H1 (cell line): ENCODE data around the gene FAR1. TPM values are rescaled to one million over a fixed set of nuclear protein-coding genes. Genes with fewer than 3 reads are reported as not detected.
A peak's percentile ranks its signal among the peaks of the same experiment; 100 is the strongest.

Experiments used
- CTCF ChIA-PET: fragments of 300-600 bp; sonication (Branson Sonifier 250); formaldehyde crosslinking; loops from one replicate; lab custom pipeline; 2021; ENCODE audit not compliant: partially characterized antibody; lab: Charles Lee
- POLR2A ChIA-PET: fragments of 300-600 bp; sonication (Branson Sonifier 250); formaldehyde crosslinking; loops from one replicate; lab custom pipeline; 2021; ENCODE audit warnings: inconsistent platforms; ENCODE audit not compliant: partially characterized antibody; lab: Charles Lee
- DNase-seq, 2 experiments: peaks; one replicate each; pipeline versions ENCODE4 v3.0.0 to v3.0.0-alpha.2; 2010 to 2022; ENCODE audit warnings: low spot score in 2 of 2, low read depth in 1 of 2, mixed read lengths in 1 of 2
- FAIRE-seq: peaks from 2 replicates; lab custom pipeline; 2011; peaks lifted over from hg19 to GRCh38; lab: Jason Lieb, UNC
- H2AFZ ChIP-seq: 2 replicates; pipeline ENCODE4 v1.8.1; 2012; ENCODE audit warnings: low read length, inconsistent platforms
- H2AK5ac ChIP-seq: 2 replicates; pipeline ENCODE4 v1.6.1; 2013; ENCODE audit warnings: low read depth, low read length
- H2BK120ac ChIP-seq: replicated peaks from 2 replicates; pipeline ENCODE3; 2013; ENCODE audit warnings: low read depth, low read length, inconsistent platforms
- H2BK12ac ChIP-seq: 2 replicates; pipeline ENCODE4 v1.6.1; 2013; ENCODE audit warnings: low read depth, low read length
- H2BK15ac ChIP-seq: 2 replicates; pipeline ENCODE4 v1.6.1; 2013; ENCODE audit warnings: low read length
- H2BK20ac ChIP-seq: 2 replicates; pipeline ENCODE4 v1.6.1; 2013; ENCODE audit warnings: low read length
- H2BK5ac ChIP-seq: 2 replicates; pipeline ENCODE4 v1.6.1; 2013; ENCODE audit warnings: low read depth, low read length
- H3K14ac ChIP-seq: 2 replicates; pipeline ENCODE4 v1.6.1; 2013; ENCODE audit warnings: inconsistent platforms; ENCODE audit not compliant: insufficient read length
- H3K18ac ChIP-seq: 2 replicates; pipeline ENCODE4 v1.6.1; 2013; ENCODE audit warnings: low read length; ENCODE audit errors: extremely low read depth
- H3K23ac ChIP-seq: 2 replicates; pipeline ENCODE4 v1.6.1; 2013; ENCODE audit warnings: inconsistent platforms; ENCODE audit not compliant: insufficient read length
- H3K23me2 ChIP-seq: 2 replicates; pipeline ENCODE4 v1.6.1; 2013; ENCODE audit warnings: low read depth, low read length
- H3K27ac ChIP-seq: 2 replicates; pipeline ENCODE4 v1.6.1; 2011; ENCODE audit warnings: low read depth, low read length, inconsistent platforms
- H3K27me3 ChIP-seq, 4 experiments: replicated peaks in 1 of 4; 1 replicate in 1 of 4; 2 replicates in 3 of 4; pipeline versions ENCODE4 v1.6.1 to v1.8.1; 2011 to 2013; ENCODE audit warnings: low read length in 3 of 4, mild to moderate bottlenecking in 3 of 4, inconsistent platforms in 2 of 4, mixed read lengths in 2 of 4, moderate library complexity in 1 of 4; ENCODE audit not compliant: control insufficient read depth in 3 of 4, insufficient read depth in 3 of 4; ENCODE audit errors: extremely low read depth in 1 of 4
- H3K36me3 ChIP-seq, 4 experiments: 2 replicates each; pipeline versions ENCODE4 v1.6.1 to v1.8.1; 2011 to 2013; ENCODE audit warnings: mild to moderate bottlenecking in 4 of 4, low read length in 3 of 4, moderate library complexity in 2 of 4, control low read depth in 1 of 4, inconsistent platforms in 1 of 4; ENCODE audit not compliant: insufficient read depth in 4 of 4, control insufficient read depth in 2 of 4
- H3K4ac ChIP-seq: replicated peaks from 2 replicates; pipeline ENCODE3; 2013; ENCODE audit warnings: low read length, low read depth, mixed read lengths, inconsistent platforms; ENCODE audit not compliant: insufficient read length
- H3K4me1 ChIP-seq, 4 experiments: replicated peaks in 1 of 4; 1 replicate in 1 of 4; 2 replicates in 3 of 4; pipeline versions ENCODE4 v1.6.1 to v1.8.1; 2011 to 2013; ENCODE audit warnings: low read length in 3 of 4, inconsistent platforms in 2 of 4, mixed read lengths in 1 of 4; ENCODE audit not compliant: insufficient read depth in 4 of 4, control insufficient read depth in 3 of 4
- H3K4me2 ChIP-seq, 2 experiments: 2 replicates each; pipeline versions ENCODE4 v1.6.1 to v1.8.1; 2011 to 2013; ENCODE audit warnings: low read depth in 2 of 2, low read length in 2 of 2, control low read depth in 1 of 2, inconsistent platforms in 1 of 2, mild to moderate bottlenecking in 1 of 2; ENCODE audit not compliant: insufficient read depth in 1 of 2
- H3K4me3 ChIP-seq, 4 experiments: fragments of 200-600, 300-600 bp in 1 of 4; sonication (generic), shearing (Covaris generic), sonication (Bioruptor Twin) in 1 of 4; 2 replicates each; pipeline versions ENCODE4 v1.5.1 to v1.8.1; 2011 to 2016; ENCODE audit warnings: low read length in 4 of 4, low read depth in 3 of 4, control low read depth in 2 of 4, inconsistent platforms in 2 of 4, mild to moderate bottlenecking in 2 of 4, mixed read lengths in 1 of 4, moderate library complexity in 1 of 4; ENCODE audit not compliant: insufficient read depth in 2 of 4; ENCODE audit errors: extremely low read depth in 1 of 4
- H3K56ac ChIP-seq: replicated peaks from 2 replicates; pipeline ENCODE3; 2013; ENCODE audit warnings: low read depth, mild to moderate bottlenecking, mixed read lengths, low read length, inconsistent platforms; ENCODE audit not compliant: insufficient read length
- H3K79me1 ChIP-seq: 2 replicates; pipeline ENCODE4 v1.6.1; 2013; ENCODE audit warnings: low read depth, low read length, control low read depth
- H3K79me2 ChIP-seq, 2 experiments: 2 replicates each; pipeline versions ENCODE4 v1.6.1 to v1.8.1; 2012 to 2013; ENCODE audit warnings: low read length in 2 of 2, mild to moderate bottlenecking in 2 of 2, inconsistent platforms in 1 of 2; ENCODE audit not compliant: insufficient read depth in 2 of 2, control insufficient read depth in 1 of 2
- H3K9ac ChIP-seq, 4 experiments: replicated peaks in 1 of 4; 1 replicate in 1 of 4; 2 replicates in 3 of 4; pipeline versions ENCODE4 v1.6.1 to v1.8.1; 2011 to 2013; ENCODE audit warnings: low read depth in 3 of 4, low read length in 3 of 4, control low read depth in 2 of 4, mild to moderate bottlenecking in 2 of 4, moderate library complexity in 2 of 4, inconsistent platforms in 1 of 4; ENCODE audit errors: extremely low read depth in 1 of 4
- H3K9me3 ChIP-seq, 2 experiments: 2 replicates each; pipeline versions ENCODE4 v1.6.1 to v1.8.1; 2012 to 2013; ENCODE audit warnings: mild to moderate bottlenecking in 2 of 2, moderate library complexity in 2 of 2, control low read depth in 1 of 2, inconsistent platforms in 1 of 2, low read depth in 1 of 2, low read length in 1 of 2, mixed read lengths in 1 of 2; ENCODE audit not compliant: insufficient read depth in 2 of 2
- H4K20me1 ChIP-seq, 2 experiments: replicated peaks in 1 of 2; 2 replicates each; pipeline versions ENCODE3 to v1.8.1; 2011 to 2013; ENCODE audit warnings: inconsistent platforms in 2 of 2, low read length in 2 of 2, mild to moderate bottlenecking in 1 of 2; ENCODE audit not compliant: insufficient read depth in 2 of 2, control insufficient read depth in 1 of 2
- H4K5ac ChIP-seq: 2 replicates; pipeline ENCODE4 v1.6.1; 2013; ENCODE audit warnings: low read length, low read depth, mixed read lengths, inconsistent platforms; ENCODE audit not compliant: insufficient read length
- H4K8ac ChIP-seq: 2 replicates; pipeline ENCODE4 v1.8.0; 2013; ENCODE audit warnings: mild to moderate bottlenecking, moderate library complexity, low read length, inconsistent platforms; ENCODE audit not compliant: insufficient read depth; ENCODE audit errors: extremely low read depth
- H4K91ac ChIP-seq: replicated peaks from 2 replicates; pipeline ENCODE3; 2013; ENCODE audit warnings: low read length, mixed read lengths, inconsistent platforms; ENCODE audit not compliant: insufficient read length
- CEBPB ChIP-seq: IDR thresholded peaks from 2 replicates; pipeline ENCODE4 v1.6.1; 2012; ENCODE audit warnings: low read depth, low read length
- EZH2 ChIP-seq: fragments of 200-600 bp; sonication (generic); IDR thresholded peaks from 2 replicates; pipeline ENCODE4 v1.7.1; 2012; ENCODE audit warnings: low read depth, mild to moderate bottlenecking, moderate library complexity, low read length, inconsistent platforms; ENCODE audit not compliant: severe bottlenecking
- GTF2F1 ChIP-seq: IDR thresholded peaks from 2 replicates; pipeline ENCODE4 v1.6.1; 2012; ENCODE audit warnings: low read depth, low read length, improper control_type of control experiment, borderline replicate concordance
- HDAC2 ChIP-seq, 2 experiments: fragments of 300-600 bp in 1 of 2; sonication (generic) in 1 of 2; IDR thresholded peaks; 2 replicates each; pipeline ENCODE4 v1.6.1; 2011 to 2012; ENCODE audit warnings: low read depth in 2 of 2, low read length in 2 of 2, mild to moderate bottlenecking in 2 of 2, moderate library complexity in 2 of 2, borderline replicate concordance in 1 of 2, inconsistent platforms in 1 of 2
- NANOG ChIP-seq: IDR thresholded peaks from 2 replicates; pipeline ENCODE4 v1.6.1; 2011; ENCODE audit warnings: low read length, low read depth, mild to moderate bottlenecking, inconsistent platforms; ENCODE audit not compliant: insufficient read depth, poor library complexity, severe bottlenecking
- NRF1 ChIP-seq: IDR thresholded peaks from 2 replicates; pipeline ENCODE4 v1.6.1; 2011; ENCODE audit warnings: mild to moderate bottlenecking, low read depth, low read length, improper control_type of control experiment
- PHF8 ChIP-seq: fragments of 200-600 bp; sonication (generic); conservative IDR thresholded peaks from 2 replicates; pipeline ENCODE4 v1.7.1; 2012; ENCODE audit warnings: low read depth, mild to moderate bottlenecking, inconsistent platforms, low read length, moderate library complexity
- POLR2AphosphoS5 ChIP-seq: IDR thresholded peaks from 2 replicates; pipeline ENCODE4 v1.6.1; 2011; ENCODE audit warnings: low read depth, low read length
- SIX5 ChIP-seq: IDR thresholded peaks from 2 replicates; pipeline ENCODE4 v1.6.1; 2011; ENCODE audit warnings: mild to moderate bottlenecking, low read depth, low read length
- SUZ12 ChIP-seq: fragments of 200-600 bp; sonication (generic); IDR thresholded peaks from 2 replicates; pipeline ENCODE4 v1.6.1; 2012; ENCODE audit warnings: mild to moderate bottlenecking, inconsistent platforms, low read length, moderate library complexity, mixed read lengths
- TAF1 ChIP-seq: IDR thresholded peaks from 2 replicates; pipeline ENCODE4 v1.6.1; 2011; ENCODE audit warnings: mild to moderate bottlenecking, low read depth, low read length
- TBP ChIP-seq: IDR thresholded peaks from 2 replicates; pipeline ENCODE4 v1.6.1; 2011; ENCODE audit warnings: low read depth, low read length, improper control_type of control experiment
- WGBS, 2 experiments: shearing (Covaris generic) in 1 of 2; methylation state at CpG; one replicate each; pipeline versions ENCODE4 v1.1.6 to v1.1.7; 2013 to 2015; ENCODE audit warnings: low lambda C conversion rate in 2 of 2, mixed read lengths in 2 of 2, inconsistent platforms in 1 of 2, low coverage in 1 of 2, missing lambda C conversion rate in 1 of 2; ENCODE audit not compliant: insufficient replicate concordance in 2 of 2, insufficient coverage in 1 of 2, insufficient read length in 1 of 2; ENCODE audit errors: extremely low coverage in 1 of 2, missing lambda C conversion rate in 1 of 2; 5-methylcytosine and 5-hydroxymethylcytosine counted together
- polyA plus RNA-seq, 7 experiments: library from polyadenylated mRNA; depleted of rRNA in 3 of 7; stranded (reverse) in 5 of 7; unstranded in 2 of 7; fragments of >200 nt in 5 of 7; fragments of 200-250 nt in 2 of 7; gene quantifications; 1 replicate in 5 of 7; 2 replicates in 1 of 7; 4 replicates in 1 of 7; pipeline versions ENCODE4 v1.2.1 to v1.2.3, GENCODE V29; 2011 to 2013; ENCODE audit warnings: missing spikeins in 2 of 7, mixed read lengths in 2 of 7
- total RNA-seq: library from RNA; stranded (reverse); fragmentation: NEBNext Ultra II Directional; extraction: Animal tissue kit (Norgen Biotek cat#: 25700); gene quantifications from 2 replicates; pipeline ENCODE4 v1.2.1, GENCODE V29; 2021
- TF ChIP-seq, protein P1 (sequence below): IDR thresholded peaks from 2 replicates; pipeline ENCODE4 v1.6.1; 2011; ENCODE audit warnings: low read depth, mild to moderate bottlenecking, low read length; ENCODE audit not compliant: insufficient read depth

The FAR1 gene
- total and polyA plus RNA-seq, 2 of the 8 experiments (the other 6 are each of a cell fraction or from before 2014, with no cell fraction given): 29.7 to 68.5 TPM

DNA sequence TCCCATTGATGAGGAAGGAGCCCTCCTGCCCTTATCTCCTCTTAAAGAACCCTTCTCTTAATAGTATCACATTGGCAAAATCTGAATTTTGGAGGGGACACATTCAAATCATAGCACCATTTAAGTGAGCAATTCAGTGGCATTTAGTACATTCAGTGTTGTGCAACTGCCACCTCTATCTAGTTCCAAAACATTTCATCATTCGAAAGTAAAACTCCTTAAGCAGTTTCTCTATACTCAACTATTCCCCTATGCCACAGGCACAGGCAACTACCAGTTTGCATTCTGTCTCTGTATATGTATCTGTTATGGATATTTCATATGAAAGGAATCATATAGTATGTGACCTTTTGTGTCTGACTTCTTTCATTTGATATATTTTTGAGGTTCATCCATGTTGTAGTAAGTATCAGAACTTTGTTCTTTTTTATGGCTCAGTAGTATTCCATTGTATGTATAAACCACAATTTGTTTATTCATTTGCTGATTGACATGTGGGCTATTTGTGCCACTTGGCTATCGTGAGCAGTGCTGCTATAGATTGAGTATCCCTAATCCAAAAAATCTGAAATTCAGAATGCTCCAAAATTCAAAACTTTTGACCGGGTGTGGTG, 22.9 kb downstream of the FAR1 start:
- no peak overlapping the region for H3K18ac ChIP-seq
- no peak overlapping the region for H2BK120ac ChIP-seq
- H2BK5ac ChIP-seq: no peak overlapping the region
- H3K79me2 ChIP-seq: peaks cover 15 to 84% of the 10 kb centered on the region in 2 experiments
- no peak overlapping the region for H4K91ac ChIP-seq
- ChIA-PET CTCF (interaction anchor here (1.2 kb wide), 1 partner anchor 204 kb away, joined by 3 read pairs; no protein-coding TSS in a partner anchor), POLR2A (no interaction called here)
- H2BK15ac ChIP-seq: no peak overlapping the region
- no peaks in the 10 kb centered on the region for H3K27me3 ChIP-seq
- no peak overlapping the region for H2AK5ac ChIP-seq
- no peak for FAIRE-seq
- H4K5ac ChIP-seq: no peak overlapping the region
- peaks cover 2 to 4% of the 10 kb centered on the region in 2 experiments for H4K20me1 ChIP-seq
- H3K9me3 ChIP-seq: no peaks in the 10 kb centered on the region
- no peaks in the 10 kb centered on the region for H3K23me2 ChIP-seq
- no peak overlapping the region for H3K14ac ChIP-seq
- H3K36me3 ChIP-seq: peaks cover 0 to 16% (median 3%) of the 10 kb centered on the region in 4 experiments; a peak in 4 of 8 replicates
- no peak overlapping the region for H3K56ac ChIP-seq
- no peaks in the 10 kb centered on the region for H3K79me1 ChIP-seq
- H3K4me1 ChIP-seq: no peaks in the 10 kb centered on the region; a peak in 1 of 7 replicates
- no peak overlapping the region for H2AFZ ChIP-seq
- no peak overlapping the region for H2BK12ac ChIP-seq
- DNase-seq: no peak
- no peak overlapping the region for H3K4ac ChIP-seq
- no peak overlapping the region for H3K27ac ChIP-seq
- H3K4me3 ChIP-seq: no peak overlapping the region
- H2BK20ac ChIP-seq: no peak overlapping the region
- peak overlapping the region in 1 of 4 experiments; percentile 34; a peak in 1 of 7 replicates for H3K9ac ChIP-seq
- no peak overlapping the region for H3K23ac ChIP-seq
- H4K8ac ChIP-seq: no peak overlapping the region
- H3K4me2 ChIP-seq: no peak overlapping the region
- WGBS, 2 experiments: 95% methylated on average over 3 of the region's 3 CpGs; no CpG with 5 or more reads in 1 of the 2 experiments
- TF ChIP-seq GTF2F1 (no peak), TBP (no peak), CEBPB (no peak), SIX5 (no peak), EZH2 (no peak), SUZ12 (no peak), TAF1 (no peak), NRF1 (no peak), HDAC2 (IDR thresholded peaks at IDR 0.05; ENCODE audit: borderline replicate concordance in 1 of 2, low read depth in 2 of 2, low read length in 2 of 2) (no peak), PHF8 (no peak), POLR2AphosphoS5 (no peak), NANOG (no peak)
- TF ChIP-seq, protein P1, sequence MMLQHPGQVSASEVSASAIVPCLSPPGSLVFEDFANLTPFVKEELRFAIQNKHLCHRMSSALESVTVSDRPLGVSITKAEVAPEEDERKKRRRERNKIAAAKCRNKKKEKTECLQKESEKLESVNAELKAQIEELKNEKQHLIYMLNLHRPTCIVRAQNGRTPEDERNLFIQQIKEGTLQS: no peak
